Adrenal gland (tissue), 12 donors: ENCODE results near the gene EDN2. TPM values are rescaled to one million over a fixed set of nuclear protein-coding genes. Genes with fewer than 3 reads are reported as not detected.

Source experiments
- DNase-seq, 7 donors: peaks; one replicate each; pipeline ENCODE4 v3.0.0-alpha.2; 2019 to 2020
- H3K27ac ChIP-seq, 5 donors: fragments of 200-600 bp; sonication (generic) in 4 of 5; 1 replicate in 3 of 5; 2 replicates in 2 of 5; pipeline versions ENCODE4 v1.5.1 to v1.8.0; 2016 to 2020; ENCODE audit warnings: mild to moderate bottlenecking in 1 of 5
- H3K27me3 ChIP-seq: fragments of 200-600 bp; 2 replicates; pipeline ENCODE4 v1.8.0; 2021
- H3K36me3 ChIP-seq, 2 donors: fragments of 200-600 bp; replicated peaks in 1 of 2; 1 replicate in 1 of 2; 2 replicates in 1 of 2; pipeline versions ENCODE4 v1.5.1 to v1.8.0; 2018 to 2022
- H3K4me1 ChIP-seq, 2 donors: fragments of 200-600 bp; replicated peaks in 1 of 2; 1 replicate in 1 of 2; 2 replicates in 1 of 2; pipeline versions ENCODE4 v1.5.1 to v1.8.0; 2018 to 2021
- H3K4me3 ChIP-seq, 4 donors: fragments of 200-600 bp; sonication (generic) in 3 of 4; one replicate each; pipeline ENCODE4 v1.5.1; 2016 to 2018
- H3K9me3 ChIP-seq, 3 donors: fragments of 200-600 bp; sonication (generic) in 1 of 3; replicated peaks in 1 of 3; 1 replicate in 2 of 3; 2 replicates in 1 of 3; pipeline versions ENCODE4 v1.5.1 to v1.8.0; 2016 to 2021
- POLR2A ChIP-seq, 2 donors: fragments of 450-650 bp; IDR thresholded peaks; one replicate each; pipeline ENCODE4 v1.6.1; 2017; ENCODE audit warnings: antibody characterized with exemption in 2 of 2, mild to moderate bottlenecking in 2 of 2, moderate library complexity in 1 of 2
- WGBS, 4 donors: extraction: QIAGEN DNeasy Blood & Tissue Kit in 2 of 4; methylation state at CpG; one replicate each; pipeline versions ENCODE4 v1.1.5 to v1.1.7; 2013 to 2017; 5-methylcytosine and 5-hydroxymethylcytosine counted together
- intact Hi-C, 2 donors: fragments of 100-400 bp; cut with DNase I; formaldehyde crosslinking; loops; one replicate each; pipeline versions ENCODE4 v1.14.1 to v1.15.0; 2022 to 2023
- polyA plus RNA-seq, 3 donors: library from polyadenylated mRNA; stranded (reverse); fragments of 200-250 nt in 2 of 3; fragments of 350-450 nt in 1 of 3; fragmentation: Illumina TruSeq in 1 of 3; extraction: RNeasy Lipid Tissue Mini Kit (QIAGEN cat#74804) in 1 of 3; gene quantifications; one replicate each; pipeline ENCODE4 v1.2.3, GENCODE V29; 2013 to 2014
- total RNA-seq, 9 donors: library from RNA; depleted of rRNA in 4 of 9; stranded (reverse); fragments of >200 nt in 4 of 9; fragments of 120-200 nt in 1 of 9; fragmentation: NEBNext Ultra II Directional in 1 of 9; extraction: Animal tissue kit (Norgen Biotek cat#: 25700) in 1 of 9; gene quantifications; one replicate each; pipeline versions ENCODE4 v1.1.0 to v1.2.4, GENCODE V29; 2013 to 2023
- TF ChIP-seq, protein P1 (sequence below), 6 experiments: fragments of 450-650 bp in 4 of 6; fragments of 200-600 bp in 2 of 6; sonication (generic) in 1 of 6; IDR thresholded peaks; 1 replicate in 5 of 6; 2 replicates in 1 of 6; pipeline versions ENCODE4 v1.5.1 to v1.8.0; 2016 to 2021; ENCODE audit warnings: antibody characterized with exemption in 6 of 6, mild to moderate bottlenecking in 2 of 6, moderate library complexity in 1 of 6
- donor health status: healthy with polysubstance abuse.
- donor health status: Bipolar disorder and iron deficiency.
- donor health status: DM: yes; HTN: yes; CAD: no.
- donor health status: DM: no; HTN: no; CAD: no.
- donor health status: DM: no; HTN: no; CAD: no.
- donor health status: DM: yes; HTN: yes; CAD: no.

The EDN2 gene
- total and polyA plus RNA-seq, 12 donors = 0.07 to 0.39 TPM; not detected in 10

DNA sequence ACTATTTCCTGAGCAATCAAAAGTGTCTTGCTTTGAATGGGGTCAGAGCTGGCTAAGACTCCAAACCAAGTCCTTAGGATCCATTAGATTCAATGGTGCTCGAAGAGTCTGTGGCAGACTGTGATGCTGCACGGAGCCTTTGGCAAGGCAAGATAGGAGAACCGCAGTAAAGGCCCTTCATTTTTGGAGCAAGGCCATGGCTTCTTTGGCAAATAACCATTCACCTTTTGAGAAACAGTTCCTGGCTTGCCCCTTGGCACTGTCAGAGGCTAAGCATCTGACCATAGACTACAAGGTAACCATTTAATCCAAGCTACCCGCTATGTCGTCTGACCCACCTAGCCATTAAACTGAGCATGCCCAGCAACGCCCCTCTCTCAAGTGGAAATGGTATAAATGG lies 45.2 kb downstream of the EDN2 start:
- 72 to 85% (median 81%) methylated on average over 3 to 6 of the region's 6 CpGs for WGBS, 4 donors
- DNase-seq = no peak
- peaks cover 4% of the 10 kb centered on the region for H3K27me3 ChIP-seq
- H3K36me3 ChIP-seq = no peaks in the 10 kb centered on the region
- no peak overlapping the region for H3K4me3 ChIP-seq
- H3K9me3 ChIP-seq = peaks cover 0 to 4% (median 0%) of the 10 kb centered on the region in 3 donors
- intact Hi-C loops = no loop called here
- no peaks in the 10 kb centered on the region for H3K4me1 ChIP-seq
- H3K27ac ChIP-seq = no peak overlapping the region
- TF ChIP-seq POLR2A (IDR thresholded peaks at IDR 0.05) = no peak
- TF ChIP-seq, protein P1, sequence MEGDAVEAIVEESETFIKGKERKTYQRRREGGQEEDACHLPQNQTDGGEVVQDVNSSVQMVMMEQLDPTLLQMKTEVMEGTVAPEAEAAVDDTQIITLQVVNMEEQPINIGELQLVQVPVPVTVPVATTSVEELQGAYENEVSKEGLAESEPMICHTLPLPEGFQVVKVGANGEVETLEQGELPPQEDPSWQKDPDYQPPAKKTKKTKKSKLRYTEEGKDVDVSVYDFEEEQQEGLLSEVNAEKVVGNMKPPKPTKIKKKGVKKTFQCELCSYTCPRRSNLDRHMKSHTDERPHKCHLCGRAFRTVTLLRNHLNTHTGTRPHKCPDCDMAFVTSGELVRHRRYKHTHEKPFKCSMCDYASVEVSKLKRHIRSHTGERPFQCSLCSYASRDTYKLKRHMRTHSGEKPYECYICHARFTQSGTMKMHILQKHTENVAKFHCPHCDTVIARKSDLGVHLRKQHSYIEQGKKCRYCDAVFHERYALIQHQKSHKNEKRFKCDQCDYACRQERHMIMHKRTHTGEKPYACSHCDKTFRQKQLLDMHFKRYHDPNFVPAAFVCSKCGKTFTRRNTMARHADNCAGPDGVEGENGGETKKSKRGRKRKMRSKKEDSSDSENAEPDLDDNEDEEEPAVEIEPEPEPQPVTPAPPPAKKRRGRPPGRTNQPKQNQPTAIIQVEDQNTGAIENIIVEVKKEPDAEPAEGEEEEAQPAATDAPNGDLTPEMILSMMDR (IDR thresholded peaks at IDR 0.05) = no peak

- TF ChIP-seq, protein P1 (IDR thresholded peaks at IDR 0.05) = no peak
- TF ChIP-seq POLR2A (IDR thresholded peaks at IDR 0.05) = no peak
- H3K4me1 ChIP-seq = peaks cover 0 to 2% of the 10 kb centered on the region in 2 donors
- peaks cover 4% of the 10 kb centered on the region for H3K27me3 ChIP-seq
- intact Hi-C loops = no loop called here
- no peak overlapping the region for H3K27ac ChIP-seq
- WGBS, 4 donors = 90 to 95% (median 90%) methylated on average over 1 of the region's 1 CpG
- H3K9me3 ChIP-seq = no peaks in the 10 kb centered on the region
- H3K36me3 ChIP-seq = no peaks in the 10 kb centered on the region
- no peak for DNase-seq
- H3K4me3 ChIP-seq = no peak overlapping the region
These were observed 45.8 kb downstream of the EDN2 start for GRCh38 chr1:41438711-41439110.

GRCh38 chr1:41437011-41437355 lies 47.5 kb downstream of the EDN2 start:
- Histone ChIP-seq H3K4me3 (no peak overlapping the region), H3K9me3 (no peaks in the 10 kb centered on the region), H3K4me1 (peaks cover 9 to 19% of the 10 kb centered on the region in 2 donors), H3K27me3 (peaks cover 4% of the 10 kb centered on the region), H3K27ac (no peak overlapping the region), H3K36me3 (no peaks in the 10 kb centered on the region)
- 80 to 89% (median 87%) methylated on average over 3 of the region's 3 CpGs for WGBS, 4 donors
- DNase-seq = no peak
- TF ChIP-seq POLR2A (IDR thresholded peaks at IDR 0.05) = no peak
- TF ChIP-seq, protein P1 (IDR thresholded peaks at IDR 0.05) = no peak
- intact Hi-C loops = no loop called here

- DNase-seq = no peak
- Histone ChIP-seq H3K36me3 (no peaks in the 10 kb centered on the region), H3K4me3 (no peak overlapping the region), H3K27ac (no peak overlapping the region), H3K4me1 (peaks cover 10 to 23% of the 10 kb centered on the region in 2 donors), H3K9me3 (no peaks in the 10 kb centered on the region), H3K27me3 (peaks cover 4% of the 10 kb centered on the region)
- TF ChIP-seq, protein P1 (IDR thresholded peaks at IDR 0.05) = no peak
- no peak for TF ChIP-seq POLR2A (IDR thresholded peaks at IDR 0.05)
- 81 to 95% (median 88%) methylated on average over 5 of the region's 5 CpGs for WGBS, 4 donors
- intact Hi-C loops = no loop called here
These were observed 48.0 kb downstream of the EDN2 start for GRCh38 chr1:41436281-41437010.
